ENCODE data around the gene ARHGAP6. TPM values are rescaled to one million over a fixed set of nuclear protein-coding genes. Genes with fewer than 3 reads are reported as not detected.

ARHGAP6 gene
- total and polyA plus RNA-seq, 2 of the 13 experiments (the other 11 are each of a cell fraction or from before 2014, with no cell fraction given): 0.11 TPM; not detected in 1

GRCh38 chrX:11626351-11626750 lies 39.4 kb downstream of the ARHGAP6 start (continued):
- no peak for TF ChIP-seq ZNF24 (IDR thresholded peaks at IDR 0.05)
- TF ChIP-seq, protein P1, sequence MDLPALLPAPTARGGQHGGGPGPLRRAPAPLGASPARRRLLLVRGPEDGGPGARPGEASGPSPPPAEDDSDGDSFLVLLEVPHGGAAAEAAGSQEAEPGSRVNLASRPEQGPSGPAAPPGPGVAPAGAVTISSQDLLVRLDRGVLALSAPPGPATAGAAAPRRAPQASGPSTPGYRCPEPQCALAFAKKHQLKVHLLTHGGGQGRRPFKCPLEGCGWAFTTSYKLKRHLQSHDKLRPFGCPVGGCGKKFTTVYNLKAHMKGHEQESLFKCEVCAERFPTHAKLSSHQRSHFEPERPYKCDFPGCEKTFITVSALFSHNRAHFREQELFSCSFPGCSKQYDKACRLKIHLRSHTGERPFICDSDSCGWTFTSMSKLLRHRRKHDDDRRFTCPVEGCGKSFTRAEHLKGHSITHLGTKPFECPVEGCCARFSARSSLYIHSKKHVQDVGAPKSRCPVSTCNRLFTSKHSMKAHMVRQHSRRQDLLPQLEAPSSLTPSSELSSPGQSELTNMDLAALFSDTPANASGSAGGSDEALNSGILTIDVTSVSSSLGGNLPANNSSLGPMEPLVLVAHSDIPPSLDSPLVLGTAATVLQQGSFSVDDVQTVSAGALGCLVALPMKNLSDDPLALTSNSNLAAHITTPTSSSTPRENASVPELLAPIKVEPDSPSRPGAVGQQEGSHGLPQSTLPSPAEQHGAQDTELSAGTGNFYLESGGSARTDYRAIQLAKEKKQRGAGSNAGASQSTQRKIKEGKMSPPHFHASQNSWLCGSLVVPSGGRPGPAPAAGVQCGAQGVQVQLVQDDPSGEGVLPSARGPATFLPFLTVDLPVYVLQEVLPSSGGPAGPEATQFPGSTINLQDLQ (CRISPR knock-in tag; IDR thresholded peaks at IDR 0.05): no peak
- no peak for TF ChIP-seq ZNF703 (CRISPR knock-in tag; IDR thresholded peaks at IDR 0.05; ENCODE audit: borderline replicate concordance)
- TF ChIP-seq, protein P2, sequence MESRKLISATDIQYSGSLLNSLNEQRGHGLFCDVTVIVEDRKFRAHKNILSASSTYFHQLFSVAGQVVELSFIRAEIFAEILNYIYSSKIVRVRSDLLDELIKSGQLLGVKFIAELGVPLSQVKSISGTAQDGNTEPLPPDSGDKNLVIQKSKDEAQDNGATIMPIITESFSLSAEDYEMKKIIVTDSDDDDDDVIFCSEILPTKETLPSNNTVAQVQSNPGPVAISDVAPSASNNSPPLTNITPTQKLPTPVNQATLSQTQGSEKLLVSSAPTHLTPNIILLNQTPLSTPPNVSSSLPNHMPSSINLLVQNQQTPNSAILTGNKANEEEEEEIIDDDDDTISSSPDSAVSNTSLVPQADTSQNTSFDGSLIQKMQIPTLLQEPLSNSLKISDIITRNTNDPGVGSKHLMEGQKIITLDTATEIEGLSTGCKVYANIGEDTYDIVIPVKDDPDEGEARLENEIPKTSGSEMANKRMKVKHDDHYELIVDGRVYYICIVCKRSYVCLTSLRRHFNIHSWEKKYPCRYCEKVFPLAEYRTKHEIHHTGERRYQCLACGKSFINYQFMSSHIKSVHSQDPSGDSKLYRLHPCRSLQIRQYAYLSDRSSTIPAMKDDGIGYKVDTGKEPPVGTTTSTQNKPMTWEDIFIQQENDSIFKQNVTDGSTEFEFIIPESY (CRISPR knock-in tag; IDR thresholded peaks at IDR 0.05): no peak
- TF ChIP-seq HNRNPH1 (optimal IDR thresholded peaks at IDR 0.05; ENCODE audit: low read depth, low read length): no peak
- TF ChIP-seq ZNF318 (CRISPR knock-in tag; IDR thresholded peaks at IDR 0.05): no peak
- TF ChIP-seq CCAR2 (optimal IDR thresholded peaks at IDR 0.05; ENCODE audit: low read depth, low read length): no peak
- TF ChIP-seq ZNF501 (CRISPR knock-in tag; IDR thresholded peaks at IDR 0.05): no peak
- no peak for TF ChIP-seq GATAD1 (CRISPR knock-in tag; IDR thresholded peaks at IDR 0.05)
- no peak for TF ChIP-seq MXI1 (IDR thresholded peaks at IDR 0.05; ENCODE audit: borderline replicate concordance, low read depth, low read length)
- TF ChIP-seq ZNF180 (CRISPR knock-in tag; IDR thresholded peaks at IDR 0.05; ENCODE audit: borderline replicate concordance, low read depth): no peak
- TF ChIP-seq ZNF619 (CRISPR knock-in tag; IDR thresholded peaks at IDR 0.05): no peak
- no peak for TF ChIP-seq MBNL3 (CRISPR knock-in tag; conservative IDR thresholded peaks at IDR 0.05)
- TF ChIP-seq, protein P3, sequence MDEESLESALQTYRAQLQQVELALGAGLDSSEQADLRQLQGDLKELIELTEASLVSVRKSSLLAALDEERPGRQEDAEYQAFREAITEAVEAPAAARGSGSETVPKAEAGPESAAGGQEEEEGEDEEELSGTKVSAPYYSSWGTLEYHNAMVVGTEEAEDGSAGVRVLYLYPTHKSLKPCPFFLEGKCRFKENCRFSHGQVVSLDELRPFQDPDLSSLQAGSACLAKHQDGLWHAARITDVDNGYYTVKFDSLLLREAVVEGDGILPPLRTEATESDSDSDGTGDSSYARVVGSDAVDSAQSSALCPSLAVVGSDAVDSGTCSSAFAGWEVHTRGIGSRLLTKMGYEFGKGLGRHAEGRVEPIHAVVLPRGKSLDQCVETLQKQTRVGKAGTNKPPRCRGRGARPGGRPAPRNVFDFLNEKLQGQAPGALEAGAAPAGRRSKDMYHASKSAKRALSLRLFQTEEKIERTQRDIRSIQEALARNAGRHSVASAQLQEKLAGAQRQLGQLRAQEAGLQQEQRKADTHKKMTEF (CRISPR knock-in tag; IDR thresholded peaks at IDR 0.05): no peak

All from HepG2 (cell line).